ENCODE measurements around the gene AGAP3.
A peak's percentile ranks its signal among the peaks of the same experiment; 100 is the strongest.

The AGAP3 gene

GRCh38 chr7:151074817-151075661, 11.2 kb upstream of the AGAP3 start:
- DNase-seq = no peak

DNA sequence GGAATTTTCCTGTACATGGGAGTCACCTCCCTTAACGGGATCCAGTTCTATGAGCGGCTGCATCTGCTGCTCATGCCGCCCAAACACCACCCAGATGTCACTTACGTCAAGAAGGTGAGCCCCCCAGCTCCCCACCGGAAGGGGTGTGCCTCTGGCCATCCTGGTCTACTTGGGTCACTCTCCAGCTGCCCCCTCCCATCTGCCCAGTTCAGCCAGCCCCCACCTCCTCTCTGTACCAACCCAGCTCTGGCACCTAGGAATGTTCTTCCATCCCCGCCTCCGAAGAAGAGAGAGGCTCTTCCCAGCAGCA, 10.7 kb upstream of the AGAP3 start:
- no peak for DNase-seq

DNA sequence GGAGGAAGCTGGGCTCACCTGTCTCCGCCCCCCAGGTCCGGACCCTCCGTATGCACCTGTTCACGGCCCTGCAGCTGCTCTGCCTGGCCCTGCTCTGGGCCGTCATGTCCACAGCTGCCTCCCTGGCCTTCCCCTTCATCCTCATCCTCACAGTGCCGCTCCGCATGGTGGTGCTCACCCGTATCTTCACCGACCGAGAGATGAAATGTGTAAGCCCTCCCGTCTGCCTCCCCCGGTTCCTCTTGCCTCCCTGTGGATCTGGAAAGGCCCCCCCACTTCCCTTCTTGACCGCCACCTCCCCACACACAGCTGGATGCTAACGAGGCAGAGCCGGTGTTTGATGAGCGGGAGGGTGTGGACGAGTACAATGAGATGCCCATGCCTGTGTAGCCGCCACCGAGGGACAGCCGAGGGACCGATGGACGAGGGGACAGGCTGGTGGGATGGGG, 10.3 kb upstream of the AGAP3 start:
- DNase-seq = no peak

DNA sequence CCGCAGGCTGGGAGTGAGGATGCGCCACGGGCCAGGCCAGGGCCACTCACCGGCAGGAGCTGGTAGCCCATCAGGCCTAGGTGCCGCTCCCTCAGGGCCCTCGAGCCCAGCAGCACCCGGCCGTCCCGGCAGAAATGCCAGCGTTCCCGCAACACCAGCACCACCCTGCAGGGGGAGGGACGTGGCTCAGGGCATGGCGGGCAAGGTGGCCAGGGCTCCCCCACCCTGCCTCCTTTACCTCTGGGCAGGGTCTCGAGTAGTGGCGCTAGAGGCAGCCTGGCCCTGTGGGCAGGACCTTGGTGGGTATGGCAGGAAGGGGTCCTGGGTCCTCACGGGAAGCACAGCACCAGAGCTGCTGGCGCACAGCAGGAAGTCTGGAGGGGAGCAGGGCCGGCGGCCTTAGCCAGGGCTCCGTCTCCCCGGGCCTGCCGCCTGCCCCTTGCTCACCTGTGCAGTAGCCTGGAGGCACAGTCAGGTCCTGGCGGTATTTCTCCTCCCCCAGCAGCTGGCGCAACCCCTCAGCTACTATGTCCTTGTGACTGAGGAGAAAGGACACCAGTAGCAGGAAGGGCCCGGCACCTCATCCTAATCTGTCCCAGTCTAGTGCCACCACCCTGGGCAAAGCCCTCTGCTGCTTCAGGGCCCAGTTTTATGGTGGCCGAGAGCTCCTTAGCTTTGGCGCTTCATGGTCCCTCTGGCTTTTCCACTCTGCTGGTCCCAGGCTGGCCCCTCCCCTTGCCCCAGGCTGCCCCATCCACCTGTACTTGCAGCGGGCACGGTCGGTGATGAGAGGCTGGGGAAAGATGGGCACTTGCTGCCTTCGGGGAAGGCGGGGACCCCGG, 9.2 kb upstream of the AGAP3 start:
- DNase-seq = no peak

GRCh38 chr7:151077705-151078232, 8.5 kb upstream of the AGAP3 start:
- DNase-seq = no peak

DNA sequence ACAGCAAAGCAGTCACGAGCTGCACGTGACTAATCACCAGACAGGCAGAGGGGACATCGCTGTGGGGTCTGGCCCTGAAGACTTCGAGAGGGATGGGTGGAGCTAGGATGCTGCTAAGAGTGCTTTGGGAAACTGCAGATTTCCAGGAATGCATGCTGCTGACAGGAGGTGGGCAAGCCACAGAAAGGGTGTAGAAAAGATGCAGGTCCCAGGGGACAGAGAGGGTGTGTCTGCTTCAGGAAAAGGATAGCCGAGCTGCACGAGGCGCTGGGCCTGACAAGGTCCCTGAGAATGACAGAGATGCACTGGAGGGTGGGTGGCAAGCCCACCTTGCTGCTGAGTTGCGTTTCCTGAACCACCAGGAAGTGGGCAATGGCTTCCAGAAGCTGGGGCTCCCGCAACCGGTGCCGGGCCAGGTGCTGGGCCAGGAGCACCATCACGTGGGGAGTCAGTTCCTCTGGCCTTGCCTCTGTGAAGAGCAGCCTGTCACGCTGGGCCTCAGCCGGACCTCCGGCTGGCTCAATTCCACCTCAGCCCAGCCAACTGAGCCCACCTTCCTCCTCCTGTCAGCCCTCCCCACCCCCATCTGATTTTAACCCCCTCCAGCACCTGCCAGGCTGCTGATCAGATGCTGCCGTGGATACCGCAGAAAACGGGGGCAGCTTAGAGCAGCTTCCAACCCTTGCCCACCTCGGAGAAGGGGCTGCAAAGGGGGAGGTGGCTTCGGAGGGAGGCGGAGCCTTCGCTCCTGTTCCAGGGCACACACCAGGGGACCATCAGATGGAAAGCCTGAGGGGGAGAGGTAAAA, 7.8 kb upstream of the AGAP3 start:
- DNase-seq = no peak

DNA sequence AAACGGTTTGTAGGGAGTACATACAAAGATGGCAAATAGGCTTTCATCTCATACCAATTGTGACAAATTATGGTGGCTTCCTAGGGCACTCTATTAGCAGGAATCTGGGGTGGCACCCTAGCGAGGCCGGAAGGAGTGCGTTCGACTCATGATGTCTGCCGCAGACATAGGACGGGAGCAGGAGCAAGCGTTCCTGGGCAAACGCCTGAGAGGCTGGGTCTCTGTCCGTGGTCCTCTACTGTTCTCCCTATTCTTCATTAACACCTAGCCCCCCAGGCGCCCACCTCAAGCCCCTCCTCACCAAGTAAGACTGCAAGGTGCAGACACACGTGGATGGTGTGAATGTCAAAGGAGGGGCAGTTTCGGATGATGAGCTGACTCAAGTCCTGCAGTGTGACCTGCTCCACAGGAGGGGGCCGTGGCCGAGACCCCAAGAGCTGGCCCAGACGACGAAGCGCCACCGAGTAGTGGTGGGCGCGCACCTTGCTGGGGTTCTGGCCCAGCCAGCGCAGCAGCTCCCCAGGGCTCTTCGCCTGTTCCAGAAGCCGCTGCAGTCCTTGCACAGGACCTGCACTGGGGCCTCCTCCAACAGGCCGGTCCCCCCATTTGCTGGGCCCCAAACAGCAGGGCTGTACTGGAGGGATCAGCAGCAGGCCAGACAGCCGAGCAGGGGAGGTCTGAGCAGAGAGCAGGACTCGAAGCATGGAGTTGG, 6.9 kb upstream of the AGAP3 start:
- no peak for DNase-seq

GRCh38 chr7:151080067-151080521, 6.2 kb upstream of the AGAP3 start:
- peak; percentile 35 for DNase-seq

DNA sequence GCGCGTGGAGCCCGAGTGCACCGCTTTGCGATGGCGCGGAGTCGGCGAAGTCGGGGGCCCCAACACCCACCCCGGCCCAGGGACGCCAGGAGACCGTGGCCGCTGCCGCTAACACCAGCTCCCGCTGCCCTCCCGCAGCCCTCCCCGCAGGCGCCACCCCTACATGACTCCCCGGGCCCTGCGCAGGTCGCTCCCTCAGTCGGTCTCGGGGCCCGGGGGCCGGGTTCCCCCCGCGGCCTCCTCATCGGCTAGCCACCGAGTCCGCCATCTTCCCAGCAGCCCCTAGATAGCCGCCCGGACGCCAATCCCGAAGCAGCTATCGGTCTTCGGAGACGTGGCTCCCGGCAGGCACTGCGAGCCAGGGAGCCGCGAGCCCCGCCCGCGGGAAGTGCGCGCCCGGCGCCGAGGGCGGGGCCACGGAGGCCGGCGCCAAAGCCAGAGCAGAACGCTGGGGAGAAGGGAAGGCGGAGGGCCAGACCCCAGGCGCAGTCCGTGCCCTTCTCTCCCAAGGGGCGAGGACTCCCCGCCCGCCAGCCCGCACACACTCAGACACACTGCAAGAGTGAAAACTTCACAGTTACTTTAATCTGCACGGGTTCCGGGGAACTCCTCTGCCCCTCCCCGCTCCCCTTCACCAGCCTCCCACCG, 5.6 kb upstream of the AGAP3 start, which contains the start of gene FASTK:
TSS of gene FASTK (minus strand) at position 288 of the 648 bp plus-strand sequence. CDS start at position 245, 43 bp downstream.
- DNase-seq = peak; percentile 91

- DNase-seq = peak; percentile 1
Measured at GRCh38 chr7:151081170-151082101, 4.8 kb upstream of the AGAP3 start.

DNA sequence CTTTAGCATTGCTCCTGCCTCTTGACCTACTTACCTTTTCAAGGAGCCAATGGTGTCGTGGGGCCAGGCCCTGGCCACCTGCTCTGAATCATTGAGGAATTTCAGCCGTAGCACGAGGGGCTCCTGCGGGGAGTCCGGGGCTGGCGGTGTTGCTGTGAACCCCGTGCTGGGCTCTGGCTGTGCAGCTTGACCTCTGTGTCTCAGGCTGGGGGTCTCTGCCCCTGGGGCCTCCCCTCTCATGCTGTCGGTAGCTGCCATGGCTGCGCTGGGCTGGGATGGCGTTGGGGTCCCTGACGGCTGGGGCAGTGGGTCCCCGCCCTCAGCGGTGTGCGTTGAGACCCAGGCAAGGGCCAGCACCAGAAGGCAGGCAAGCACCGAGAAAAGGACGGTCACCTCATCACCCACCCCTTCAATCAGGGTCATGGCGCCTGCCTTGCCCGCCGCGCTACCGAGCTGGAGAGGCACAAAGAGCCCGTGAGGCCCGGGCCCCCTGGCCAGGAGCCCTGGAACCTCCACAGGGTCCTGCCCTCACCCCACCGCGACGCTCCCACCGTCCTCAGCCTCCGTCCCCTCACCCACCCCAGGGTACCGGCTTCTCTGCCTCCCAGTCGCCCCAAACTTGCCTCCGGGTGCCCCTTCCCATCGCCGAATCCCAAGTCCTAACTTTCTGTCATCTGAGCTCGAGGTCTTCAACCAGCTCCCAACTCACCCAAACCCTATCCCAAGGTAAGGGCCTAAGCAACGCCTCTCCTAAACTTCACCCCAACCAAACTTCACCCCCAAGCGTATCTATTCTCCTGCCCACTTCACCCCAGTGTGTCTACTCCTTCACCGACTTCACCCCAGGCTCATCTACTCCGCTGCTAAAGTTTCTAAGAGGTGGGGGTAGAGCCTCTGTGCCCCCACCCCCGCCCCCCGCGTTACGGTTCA, 3.9 kb upstream of the AGAP3 start:
- DNase-seq = no peak

DNA sequence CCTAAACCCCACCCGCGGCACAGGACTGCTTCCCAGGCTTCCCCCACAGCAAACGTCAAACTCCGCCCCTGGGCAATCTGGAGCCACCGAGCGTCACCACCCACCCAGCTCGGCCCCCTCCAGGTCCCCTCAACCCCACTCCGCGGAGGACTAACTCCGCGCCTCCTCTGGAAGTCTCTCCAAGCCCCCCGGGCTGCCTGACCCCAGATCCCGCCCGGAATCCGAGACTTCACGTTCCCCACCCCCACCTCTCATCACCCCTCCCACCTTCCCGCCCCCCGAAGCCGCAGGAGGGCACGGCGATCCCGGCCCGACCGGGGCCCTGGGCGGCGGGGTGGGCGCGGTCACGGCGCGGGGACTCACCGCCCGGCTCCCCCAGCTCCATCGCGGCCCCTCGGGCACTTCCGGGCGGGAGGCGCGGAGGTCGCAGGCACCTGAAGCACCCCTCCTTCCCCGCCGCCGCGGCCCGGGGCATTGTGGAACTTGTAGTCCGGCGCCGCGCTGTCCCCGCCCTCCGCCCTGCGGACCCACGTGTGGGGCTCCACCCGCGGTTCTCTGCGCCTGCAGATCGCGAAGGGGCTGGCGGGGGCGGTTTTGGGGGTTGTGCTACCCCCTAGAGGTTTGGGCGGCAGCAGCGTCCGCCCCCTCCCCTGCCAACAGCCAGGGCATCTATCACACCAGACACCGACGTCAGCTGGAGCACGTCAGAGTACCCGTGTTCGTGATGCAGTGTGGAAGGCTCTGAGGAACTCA, 3.0 kb upstream of the AGAP3 start, which contains the start of gene TMUB1:
TSS of gene TMUB1 (minus strand) at position 423 of the 753 bp plus-strand sequence. CDS start 930 bp downstream, outside the sequence.
- peak; percentile 49 for DNase-seq

DNA sequence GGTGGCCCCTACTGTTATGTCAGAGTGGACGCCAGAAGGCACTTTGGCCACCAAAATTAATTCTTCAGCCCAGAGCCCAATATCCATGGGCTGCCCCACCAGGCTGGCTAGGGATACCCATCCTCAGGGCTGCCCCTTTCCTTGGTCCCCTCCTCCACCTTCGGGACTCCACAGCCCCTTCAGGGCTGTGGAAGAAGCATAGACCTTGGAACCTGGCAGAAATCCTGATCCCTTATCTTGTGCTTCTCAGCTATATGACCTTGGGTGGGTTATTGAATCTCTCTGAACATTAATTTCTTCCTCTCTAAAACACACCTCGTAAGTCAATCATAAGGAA, 2.5 kb upstream of the AGAP3 start:
- DNase-seq = no peak

GRCh38 chr7:151085329-151085690, 965 bp upstream of the AGAP3 start:
- no peak for DNase-seq

DNA sequence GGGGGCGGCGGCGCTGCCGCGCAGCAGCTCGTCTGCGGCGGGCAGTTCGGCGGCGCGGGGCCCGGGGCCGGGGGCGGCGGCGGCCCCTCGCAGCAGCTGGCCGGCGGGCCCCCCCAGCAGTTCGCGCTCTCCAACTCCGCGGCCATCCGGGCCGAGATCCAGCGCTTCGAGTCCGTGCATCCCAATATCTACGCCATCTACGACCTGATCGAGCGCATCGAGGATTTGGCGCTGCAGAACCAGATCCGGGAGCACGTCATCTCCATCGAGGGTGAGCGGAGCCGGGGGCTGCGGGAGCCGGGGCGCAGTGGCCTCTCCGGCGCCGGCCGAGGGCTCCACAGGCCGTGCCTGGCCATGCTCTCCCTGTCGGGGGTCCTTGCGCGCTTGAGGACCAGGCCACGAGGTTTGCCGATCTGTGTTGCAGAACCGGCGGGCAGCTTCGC, 548 bp downstream of the AGAP3 start:
- peak; percentile 54 for DNase-seq

DNA sequence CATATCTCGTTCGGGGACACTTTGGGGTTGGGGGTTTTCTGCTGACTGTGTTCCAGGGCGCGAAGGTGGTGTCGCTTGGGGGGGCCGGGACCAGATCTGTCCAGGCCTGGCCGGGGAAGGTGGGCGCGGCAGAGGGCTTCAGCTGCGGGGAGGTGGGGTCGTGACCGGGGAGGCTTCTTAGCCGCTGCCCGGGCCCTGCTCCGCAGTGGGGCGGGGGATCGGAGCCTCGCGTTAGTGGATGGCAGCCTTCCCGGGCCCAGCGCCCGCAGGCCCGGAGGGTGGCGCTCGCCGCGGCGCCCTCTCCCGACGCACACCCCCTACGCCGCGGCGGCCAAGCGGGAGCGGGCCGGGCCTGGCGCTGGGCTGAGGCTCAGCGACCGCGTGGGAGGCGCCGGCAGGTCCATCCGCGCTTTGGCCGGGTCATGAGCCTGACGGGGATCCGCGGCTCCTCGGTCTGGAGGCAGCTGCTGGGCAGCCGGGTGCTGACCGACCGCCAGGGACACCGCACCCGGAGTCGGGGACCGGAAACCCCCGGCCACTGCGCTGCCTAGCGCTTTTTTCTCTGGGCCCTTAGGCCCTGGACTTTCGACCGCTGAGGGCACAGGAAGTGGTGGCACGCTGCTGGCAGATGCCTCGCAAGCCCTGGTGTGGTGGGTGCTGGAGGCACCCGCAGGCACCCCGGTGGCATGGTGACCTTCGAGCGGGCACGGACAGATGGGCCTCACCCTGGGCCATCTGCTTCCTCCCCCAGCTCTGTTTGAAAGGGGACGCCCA, 1.2 kb downstream of the AGAP3 start:
- DNase-seq = peak; percentile 65

GRCh38 chr7:151088019-151088855, 2.0 kb downstream of the AGAP3 start:
- no peak for DNase-seq
